ENCODE data around the gene PAK4. TPM values are rescaled to one million over a fixed set of nuclear protein-coding genes. Genes with fewer than 3 reads are reported as not detected.

Gene PAK4
- total and polyA plus RNA-seq, 2 of the 8 experiments (the other 6 are each of a cell fraction or from before 2014, with no cell fraction given) = 50.7 to 64.4 TPM

GRCh38 chr19:39122934-39123731 lies 2.5 kb upstream of the PAK4 start:
- Histone ChIP-seq H4K8ac (ENCODE audit: extremely low read depth, insufficient read depth, low read length) (no peak overlapping the region), H3K18ac (ENCODE audit: extremely low read depth, low read length) (no peak overlapping the region; the same call in 1 of the 2 replicates), H3K9ac (replicated peaks in 1 of 4; ENCODE audit: extremely low read depth in 1 of 4, low read depth in 3 of 4, low read length in 3 of 4) (no peak overlapping the region), H3K79me1 (ENCODE audit: low read depth, low read length) (peaks cover 11% of the 10 kb centered on the region), H4K91ac (replicated peaks; ENCODE audit: insufficient read length, low read length) (no peak overlapping the region), H4K20me1 (replicated peaks in 1 of 2; ENCODE audit: control insufficient read depth in 1 of 2, insufficient read depth in 2 of 2, low read length in 2 of 2) (peaks cover 3 to 16% of the 10 kb centered on the region in 2 experiments), H3K9me3 (ENCODE audit: insufficient read depth in 2 of 2, low read depth in 1 of 2, low read length in 1 of 2) (no peaks in the 10 kb centered on the region), H2AK5ac (ENCODE audit: low read depth, low read length) (no peak overlapping the region), H2BK20ac (ENCODE audit: low read length) (no peak overlapping the region), H3K23ac (ENCODE audit: insufficient read length) (no peak overlapping the region), H3K14ac (ENCODE audit: insufficient read length) (no peak overlapping the region), H2AFZ (ENCODE audit: low read length) (no peak overlapping the region), H4K5ac (ENCODE audit: insufficient read length, low read depth, low read length) (no peak overlapping the region), H3K4ac (replicated peaks; ENCODE audit: insufficient read length, low read depth, low read length) (no peak overlapping the region), H3K23me2 (ENCODE audit: low read depth, low read length) (no peaks in the 10 kb centered on the region; the same call in 1 of the 2 replicates), H3K56ac (replicated peaks; ENCODE audit: insufficient read length, low read depth, low read length) (no peak overlapping the region), H3K27me3 (replicated peaks in 1 of 4; ENCODE audit: control insufficient read depth in 3 of 4, extremely low read depth in 1 of 4, insufficient read depth in 3 of 4, low read length in 3 of 4) (no peaks in the 10 kb centered on the region), H2BK15ac (ENCODE audit: low read length) (no peak overlapping the region), H3K79me2 (ENCODE audit: control insufficient read depth in 1 of 2, insufficient read depth in 2 of 2, low read length in 2 of 2) (peaks cover 13 to 23% of the 10 kb centered on the region in 2 experiments), H3K27ac (ENCODE audit: low read depth, low read length) (no peak overlapping the region), H3K4me3 (ENCODE audit: extremely low read depth in 1 of 4, insufficient read depth in 2 of 4, low read depth in 3 of 4, low read length in 4 of 4) (no peak overlapping the region), H2BK5ac (ENCODE audit: low read depth, low read length) (no peak overlapping the region), H3K4me1 (replicated peaks in 1 of 4; ENCODE audit: control insufficient read depth in 3 of 4, insufficient read depth in 4 of 4, low read length in 3 of 4) (peaks cover 0 to 14% (median 6%) of the 10 kb centered on the region in 4 experiments; a peak in 6 of 7 replicates), H2BK12ac (ENCODE audit: low read depth, low read length) (0 out of 2 replicates have a peak overlapping the region, but pooled peaks have one; percentile 17), H2BK120ac (replicated peaks; ENCODE audit: low read depth, low read length) (no peak overlapping the region), H3K4me2 (ENCODE audit: insufficient read depth in 1 of 2, low read depth in 2 of 2, low read length in 2 of 2) (no peak overlapping the region), H3K36me3 (ENCODE audit: control insufficient read depth in 2 of 4, insufficient read depth in 4 of 4, low read length in 3 of 4) (no peaks in the 10 kb centered on the region)
- WGBS, 2 experiments (ENCODE audit: extremely low coverage in 1 of 2, insufficient coverage in 1 of 2, insufficient read length in 1 of 2, insufficient replicate concordance in 2 of 2, low coverage in 1 of 2, low lambda C conversion rate in 2 of 2, missing lambda C conversion rate in 1 of 2) = 89% methylated on average over 15 of the region's 18 CpGs; no CpG with 5 or more reads in 1 of the 2 experiments
- no peak for FAIRE-seq
- ChIA-PET POLR2A (ENCODE audit: partially characterized antibody) (interaction anchor here (0.7 to 1.6 kb wide), 4 partner anchors 9 to 64 kb away, joined by 3 to 4 read pairs (median 3); no protein-coding TSS in a partner anchor), CTCF (ENCODE audit: partially characterized antibody) (interaction anchor here (0.8 to 2.4 kb wide), 28 partner anchors 10 to 214 kb away, joined by 3 to 22 read pairs (median 5); partner anchors contain the start of genes IFNL2, NCCRP1 and SYCN)
- no peak for DNase-seq (ENCODE audit: low read depth in 1 of 2, low spot score in 2 of 2)
- TF ChIP-seq BACH1 (IDR thresholded peaks at IDR 0.05; ENCODE audit: low read length) = no peak
- no peak for TF ChIP-seq RFX5 (IDR thresholded peaks at IDR 0.05; ENCODE audit: borderline replicate concordance, low read depth, low read length)
- TF ChIP-seq RBBP5 (IDR thresholded peaks at IDR 0.05; ENCODE audit: borderline replicate concordance, low read depth, low read length) = no peak
- TF ChIP-seq CREB1 (IDR thresholded peaks at IDR 0.05) = no peak
- no peak for TF ChIP-seq FOSL1 (IDR thresholded peaks at IDR 0.05; ENCODE audit: insufficient read depth, low read depth, low read length)
- no peak for TF ChIP-seq BRCA1 (IDR thresholded peaks at IDR 0.05; ENCODE audit: low read depth, low read length)
- no peak for TF ChIP-seq BCL11A (IDR thresholded peaks at IDR 0.05; ENCODE audit: low read depth in 2 of 2, low read length in 2 of 2)
- no peak for TF ChIP-seq GTF2F1 (IDR thresholded peaks at IDR 0.05; ENCODE audit: borderline replicate concordance, low read depth, low read length)
- TF ChIP-seq GABPA (IDR thresholded peaks at IDR 0.05; ENCODE audit: borderline replicate concordance, insufficient read depth, low read length) = no peak
- no peak for TF ChIP-seq POU5F1 (IDR thresholded peaks at IDR 0.05; ENCODE audit: low read depth, low read length)
- no peak for TF ChIP-seq NANOG (IDR thresholded peaks at IDR 0.05; ENCODE audit: insufficient read depth, low read depth, low read length, poor library complexity, severe bottlenecking)
- TF ChIP-seq TBP (IDR thresholded peaks at IDR 0.05; ENCODE audit: low read depth, low read length) = no peak
